Trophoblast cell (in vitro differentiated cells and primary cell): ENCODE data around the gene SOX9. TPM values are rescaled to one million over a fixed set of nuclear protein-coding genes. Genes with fewer than 3 reads are reported as not detected.

Experiments used
- DNase-seq, 2 donors: peaks; one replicate each; pipeline ENCODE4 v3.0.0-alpha.2; 2016
- H2AFZ ChIP-seq: 2 replicates; pipeline ENCODE4 v1.6.1; 2013; ENCODE audit warnings: low read length, moderate library complexity, mild to moderate bottlenecking; ENCODE audit not compliant: insufficient read depth, poor library complexity
- H2AK5ac ChIP-seq: 2 replicates; pipeline ENCODE4 v1.6.1; 2013; ENCODE audit warnings: mild to moderate bottlenecking, low read length
- H2BK120ac ChIP-seq: 2 replicates; pipeline ENCODE4 v1.6.1; 2013; ENCODE audit warnings: low read length, mild to moderate bottlenecking, moderate library complexity; ENCODE audit not compliant: insufficient read depth, poor library complexity
- H2BK12ac ChIP-seq: 2 replicates; pipeline ENCODE4 v1.6.1; 2013; ENCODE audit warnings: mild to moderate bottlenecking, low read length, moderate library complexity
- H2BK5ac ChIP-seq: 2 replicates; pipeline ENCODE4 v1.6.1; 2013; ENCODE audit warnings: low read length, low read depth, moderate library complexity, mild to moderate bottlenecking; ENCODE audit not compliant: poor library complexity
- H3K14ac ChIP-seq: 2 replicates; pipeline ENCODE4 v1.6.1; 2013; ENCODE audit warnings: mild to moderate bottlenecking, low read length
- H3K18ac ChIP-seq: 2 replicates; pipeline ENCODE4 v1.6.1; 2013; ENCODE audit warnings: mild to moderate bottlenecking, low read length
- H3K23ac ChIP-seq: 2 replicates; pipeline ENCODE4 v1.6.1; 2013; ENCODE audit warnings: low read length
- H3K27ac ChIP-seq: 2 replicates; pipeline ENCODE4 v1.5.1; 2013; ENCODE audit warnings: low read depth, mild to moderate bottlenecking, inconsistent platforms, low read length, moderate library complexity
- H3K27me3 ChIP-seq: 2 replicates; pipeline ENCODE4 v1.6.1; 2013; ENCODE audit warnings: inconsistent platforms, mild to moderate bottlenecking, low read length, moderate library complexity; ENCODE audit not compliant: insufficient read depth
- H3K36me3 ChIP-seq, 2 experiments: 1 replicate in 1 of 2; 2 replicates in 1 of 2; pipeline ENCODE4 v1.6.1; 2013; ENCODE audit warnings: low read length in 2 of 2, mild to moderate bottlenecking in 2 of 2, moderate library complexity in 1 of 2; ENCODE audit not compliant: insufficient read depth in 2 of 2, control insufficient read depth in 1 of 2
- H3K4ac ChIP-seq: 2 replicates; pipeline ENCODE4 v1.6.1; 2013; ENCODE audit warnings: low read depth, mild to moderate bottlenecking, low read length, moderate library complexity
- H3K4me1 ChIP-seq, 2 experiments: 1 replicate in 1 of 2; 2 replicates in 1 of 2; pipeline ENCODE4 v1.6.1; 2013; ENCODE audit warnings: low read length in 2 of 2, mild to moderate bottlenecking in 2 of 2, moderate library complexity in 1 of 2; ENCODE audit not compliant: insufficient read depth in 2 of 2, control insufficient read depth in 1 of 2
- H3K4me2 ChIP-seq: 2 replicates; pipeline ENCODE4 v1.6.1; 2013; ENCODE audit warnings: inconsistent platforms, mild to moderate bottlenecking, low read length, moderate library complexity
- H3K4me3 ChIP-seq: 2 replicates; pipeline ENCODE4 v1.5.1; 2013; ENCODE audit warnings: mild to moderate bottlenecking, low read depth, low read length, inconsistent platforms
- H3K79me1 ChIP-seq: one replicate; pipeline ENCODE4 v1.6.1; 2013; ENCODE audit warnings: low read length
- H3K79me2 ChIP-seq: 2 replicates; pipeline ENCODE4 v1.6.1; 2013; ENCODE audit warnings: low read length, mild to moderate bottlenecking; ENCODE audit not compliant: control insufficient read depth, insufficient read depth, poor library complexity
- H3K9ac ChIP-seq: 2 replicates; pipeline ENCODE4 v1.6.1; 2013; ENCODE audit warnings: mild to moderate bottlenecking, low read length
- H3K9me3 ChIP-seq: 2 replicates; pipeline ENCODE4 v1.6.1; 2013; ENCODE audit warnings: low read depth, mild to moderate bottlenecking, control low read depth, inconsistent platforms, low read length; ENCODE audit not compliant: insufficient read depth
- H4K12ac ChIP-seq: 2 replicates; pipeline ENCODE4 v1.6.1; 2013; ENCODE audit warnings: low read depth, mild to moderate bottlenecking, low read length, moderate library complexity
- H4K8ac ChIP-seq: 2 replicates; pipeline ENCODE4 v1.6.1; 2013; ENCODE audit warnings: low read depth, mild to moderate bottlenecking, low read length, moderate library complexity
- H4K91ac ChIP-seq: one replicate; pipeline ENCODE4 v1.6.1; 2013; ENCODE audit warnings: low read depth, mild to moderate bottlenecking, low read length, moderate library complexity
- WGBS: extraction: QIAGEN DNeasy Blood & Tissue Kit; methylation state at CpG from one replicate; pipeline ENCODE4 v1.1.7; 2013; ENCODE audit warnings: missing lambda C conversion rate; ENCODE audit not compliant: insufficient read length, insufficient coverage; ENCODE audit errors: extremely low coverage; 5-methylcytosine and 5-hydroxymethylcytosine counted together
- polyA plus RNA-seq: library from polyadenylated mRNA; stranded (reverse); fragments of 200-250 nt; gene quantifications from 2 replicates; pipeline ENCODE4 v1.2.3, GENCODE V29; 2013

SOX9 gene
- 34.9 and 36.2 TPM in 2 replicates for polyA plus RNA-seq

DNA sequence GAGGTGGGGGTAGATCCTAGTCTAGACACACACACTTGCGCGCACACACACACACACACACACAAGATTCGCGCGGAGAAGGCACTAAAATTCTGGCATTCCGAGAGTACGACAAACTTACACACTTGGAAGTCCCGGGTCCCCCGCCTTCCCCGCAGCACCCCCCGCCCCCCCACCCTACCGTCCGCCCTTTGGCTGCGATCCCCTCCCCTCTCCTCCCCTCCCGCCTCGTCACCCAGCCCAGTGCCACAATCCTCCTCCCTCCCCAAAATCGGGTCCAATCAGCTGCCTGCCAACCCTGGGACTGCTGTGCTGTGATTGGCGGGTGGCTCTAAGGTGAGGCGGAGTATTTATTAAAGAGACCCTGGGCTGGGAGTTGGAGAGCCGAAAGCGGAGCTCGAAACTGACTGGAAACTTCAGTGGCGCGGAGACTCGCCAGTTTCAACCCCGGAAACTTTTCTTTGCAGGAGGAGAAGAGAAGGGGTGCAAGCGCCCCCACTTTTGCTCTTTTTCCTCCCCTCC lies at the start of gene SOX9:
SOX9 (plus strand) TSS at position 379 of the 522 bp plus-strand sequence. CDS start 372 bp downstream, outside the sequence.
- H2BK120ac ChIP-seq, result peak within 1 kb of the TSS; percentile 23
- WGBS, result no CpG with 5 or more reads among the region's 27 CpGs
- H4K12ac ChIP-seq, result no peak within 1 kb of the TSS
- peak within 1 kb of the TSS; percentile 75 for H3K9ac ChIP-seq
- H2AK5ac ChIP-seq, result no peak within 1 kb of the TSS
- peak within 1 kb of the TSS; percentile 5 for H4K8ac ChIP-seq
- peak within 1 kb of the TSS; percentile 95 for H3K4me3 ChIP-seq
- peaks cover 18% of the 10 kb centered on the region for H3K79me2 ChIP-seq
- H2BK12ac ChIP-seq, result peak within 1 kb of the TSS; percentile 41
- H3K4ac ChIP-seq, result peak within 1 kb of the TSS; percentile 50
- H3K14ac ChIP-seq, result peak within 1 kb of the TSS; percentile 33
- H2BK5ac ChIP-seq, result peak within 1 kb of the TSS; percentile 25
- no peaks in the 10 kb centered on the region for H3K9me3 ChIP-seq
- H3K18ac ChIP-seq, result peak within 1 kb of the TSS; percentile 74
- no peak for DNase-seq
- peaks cover 31 to 43% of the 10 kb centered on the region in 2 experiments for H3K4me1 ChIP-seq
- H4K91ac ChIP-seq, result peak within 1 kb of the TSS; percentile 38
- H2AFZ ChIP-seq, result peak within 1 kb of the TSS; percentile 26
- peaks cover 17 to 20% of the 10 kb centered on the region in 2 experiments for H3K36me3 ChIP-seq
- H3K27ac ChIP-seq, result no peak within 1 kb of the TSS
- H3K23ac ChIP-seq, result no peak within 1 kb of the TSS
- H3K4me2 ChIP-seq, result peak within 1 kb of the TSS; percentile 87
- peaks cover 9% of the 10 kb centered on the region for H3K27me3 ChIP-seq
- H3K79me1 ChIP-seq, result peaks cover 35% of the 10 kb centered on the region

- no peak overlapping the region for H3K14ac ChIP-seq
- H3K9ac ChIP-seq, result no peak overlapping the region
- H3K27ac ChIP-seq, result no peak overlapping the region
- H4K8ac ChIP-seq, result no peak overlapping the region
- no peak overlapping the region for H4K12ac ChIP-seq
- H2BK120ac ChIP-seq, result no peak overlapping the region
- no peak overlapping the region for H3K23ac ChIP-seq
- no peaks in the 10 kb centered on the region for H3K36me3 ChIP-seq
- no peak overlapping the region for H3K4ac ChIP-seq
- H3K4me2 ChIP-seq, result no peak overlapping the region
- no CpG with 5 or more reads among the region's 4 CpGs for WGBS
- no peak overlapping the region for H3K4me3 ChIP-seq
- H2BK5ac ChIP-seq, result no peak overlapping the region
- no peak overlapping the region for H2AFZ ChIP-seq
- H2BK12ac ChIP-seq, result no peak overlapping the region
- H4K91ac ChIP-seq, result no peak overlapping the region
- H2AK5ac ChIP-seq, result no peak overlapping the region
- no peaks in the 10 kb centered on the region for H3K79me1 ChIP-seq
- no peaks in the 10 kb centered on the region for H3K27me3 ChIP-seq
- no peaks in the 10 kb centered on the region for H3K9me3 ChIP-seq
- DNase-seq, result no peak
- H3K18ac ChIP-seq, result no peak overlapping the region
- H3K79me2 ChIP-seq, result no peaks in the 10 kb centered on the region
- no peaks in the 10 kb centered on the region for H3K4me1 ChIP-seq
Observed at GRCh38 chr17:72071330-72071729, 49.5 kb upstream of the SOX9 start.

- H2BK120ac ChIP-seq, result no peak overlapping the region
- H2BK5ac ChIP-seq, result no peak overlapping the region
- H3K36me3 ChIP-seq, result no peaks in the 10 kb centered on the region
- H4K91ac ChIP-seq, result no peak overlapping the region
- no peaks in the 10 kb centered on the region for H3K79me1 ChIP-seq
- H3K23ac ChIP-seq, result no peak overlapping the region
- H3K4me2 ChIP-seq, result no peak overlapping the region
- WGBS, result no CpG with 5 or more reads among the region's 7 CpGs
- H3K9me3 ChIP-seq, result no peaks in the 10 kb centered on the region
- H3K4me1 ChIP-seq, result no peaks in the 10 kb centered on the region
- no peaks in the 10 kb centered on the region for H3K27me3 ChIP-seq
- no peak overlapping the region for H3K27ac ChIP-seq
- H2AFZ ChIP-seq, result no peak overlapping the region
- DNase-seq, result no peak
- no peak overlapping the region for H3K4me3 ChIP-seq
- no peak overlapping the region for H2BK12ac ChIP-seq
- H4K12ac ChIP-seq, result no peak overlapping the region
- no peak overlapping the region for H3K9ac ChIP-seq
- no peak overlapping the region for H3K14ac ChIP-seq
- no peak overlapping the region for H3K4ac ChIP-seq
- H2AK5ac ChIP-seq, result no peak overlapping the region
- H3K18ac ChIP-seq, result no peak overlapping the region
- no peaks in the 10 kb centered on the region for H3K79me2 ChIP-seq
- H4K8ac ChIP-seq, result no peak overlapping the region
Observed at GRCh38 chr17:72075995-72076677, 44.7 kb upstream of the SOX9 start.

GRCh38 chr17:72076678-72077030 lies 44.2 kb upstream of the SOX9 start:
- no peak overlapping the region for H2BK120ac ChIP-seq
- H3K18ac ChIP-seq, result no peak overlapping the region
- H3K79me1 ChIP-seq, result no peaks in the 10 kb centered on the region
- no peak overlapping the region for H4K12ac ChIP-seq
- H3K23ac ChIP-seq, result no peak overlapping the region
- no peak for DNase-seq
- H3K4me3 ChIP-seq, result no peak overlapping the region
- no peak overlapping the region for H2AK5ac ChIP-seq
- WGBS, result no CpG with 5 or more reads among the region's 3 CpGs
- no peak overlapping the region for H3K9ac ChIP-seq
- H2BK12ac ChIP-seq, result no peak overlapping the region
- H3K9me3 ChIP-seq, result no peaks in the 10 kb centered on the region
- H3K79me2 ChIP-seq, result no peaks in the 10 kb centered on the region
- H2BK5ac ChIP-seq, result no peak overlapping the region
- H3K14ac ChIP-seq, result no peak overlapping the region
- H3K36me3 ChIP-seq, result no peaks in the 10 kb centered on the region
- no peak overlapping the region for H3K4me2 ChIP-seq
- no peak overlapping the region for H3K27ac ChIP-seq
- no peak overlapping the region for H4K8ac ChIP-seq
- no peaks in the 10 kb centered on the region for H3K4me1 ChIP-seq
- no peaks in the 10 kb centered on the region for H3K27me3 ChIP-seq
- no peak overlapping the region for H2AFZ ChIP-seq
- H3K4ac ChIP-seq, result no peak overlapping the region
- no peak overlapping the region for H4K91ac ChIP-seq
